ENCODE results near the gene WWOX.

WWOX gene

GRCh38 chr16:78894886-78895285 lies 795.4 kb downstream of the WWOX start:
- DNase-seq (ENCODE audit: low read depth, low spot score): no peak

DNA sequence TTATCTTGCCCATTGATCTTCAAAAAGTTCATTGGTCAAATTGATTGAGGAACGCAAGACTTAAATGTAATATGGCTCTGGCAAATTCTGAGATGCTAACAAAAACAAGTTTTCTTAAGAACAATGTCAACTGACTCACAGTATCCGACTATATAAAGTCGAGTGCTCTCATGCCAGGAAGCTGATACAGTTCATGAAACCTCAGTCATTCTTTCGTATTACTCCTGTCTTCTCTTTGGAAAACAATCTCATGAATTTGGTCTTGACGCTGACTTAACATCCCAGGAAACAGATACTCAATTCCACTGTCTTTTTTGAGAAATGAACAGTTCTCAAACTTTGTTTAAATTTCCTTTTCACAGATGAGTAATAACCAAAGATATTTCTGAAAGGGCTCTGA lies 796.2 kb downstream of the WWOX start:
- no peak for DNase-seq (ENCODE audit: low read depth, low spot score)

- no peak for DNase-seq (ENCODE audit: low read depth, low spot score)
Observed at GRCh38 chr16:78896280-78896679, 796.8 kb downstream of the WWOX start.

GRCh38 chr16:78897299-78897698 lies 797.8 kb downstream of the WWOX start:
- DNase-seq (ENCODE audit: low read depth, low spot score): no peak

- DNase-seq (ENCODE audit: low read depth, low spot score): no peak
Observed at GRCh38 chr16:78900044-78900811, 800.8 kb downstream of the WWOX start.

DNA sequence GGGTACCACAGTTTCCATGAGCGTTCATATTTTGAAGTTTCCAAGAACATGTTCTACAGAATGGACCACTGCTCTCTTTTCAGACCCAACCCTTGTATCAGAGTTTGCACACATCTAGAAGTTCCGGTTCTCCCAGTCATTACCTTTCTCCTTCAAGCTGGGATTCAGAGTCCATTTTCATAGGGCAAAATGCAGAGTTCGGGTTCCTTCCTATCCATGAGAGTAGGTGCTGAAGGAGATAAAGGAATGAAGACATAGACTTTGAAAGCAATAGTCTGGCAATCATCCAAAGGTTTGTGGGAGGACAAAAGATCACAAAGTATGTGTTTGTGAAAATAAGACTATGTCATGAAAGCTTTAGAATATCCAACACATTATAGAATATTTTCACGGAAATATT lies 801.5 kb downstream of the WWOX start:
- no peak for DNase-seq (ENCODE audit: low read depth, low spot score)

DNA sequence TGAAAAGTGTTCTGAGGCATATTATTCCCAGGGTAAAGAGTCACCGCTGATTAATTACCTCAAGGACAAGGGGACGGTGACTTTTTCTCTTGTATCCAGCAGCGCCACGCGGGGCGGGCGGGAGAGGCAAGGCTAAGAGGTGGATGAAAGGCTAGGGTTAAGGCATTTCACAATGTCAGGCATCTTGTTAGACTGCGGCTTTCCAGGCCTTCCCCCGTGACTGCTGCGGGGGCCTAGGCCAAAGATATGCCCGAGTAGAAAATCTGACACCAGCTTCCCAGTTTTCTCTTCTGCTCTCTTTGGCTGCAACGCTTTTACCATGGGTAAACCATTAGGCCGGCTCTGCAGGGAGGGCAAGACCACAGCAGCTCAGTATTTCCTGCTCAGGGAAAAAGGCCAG lies 802.9 kb downstream of the WWOX start:
- no peak for DNase-seq (ENCODE audit: low read depth, low spot score)

DNA sequence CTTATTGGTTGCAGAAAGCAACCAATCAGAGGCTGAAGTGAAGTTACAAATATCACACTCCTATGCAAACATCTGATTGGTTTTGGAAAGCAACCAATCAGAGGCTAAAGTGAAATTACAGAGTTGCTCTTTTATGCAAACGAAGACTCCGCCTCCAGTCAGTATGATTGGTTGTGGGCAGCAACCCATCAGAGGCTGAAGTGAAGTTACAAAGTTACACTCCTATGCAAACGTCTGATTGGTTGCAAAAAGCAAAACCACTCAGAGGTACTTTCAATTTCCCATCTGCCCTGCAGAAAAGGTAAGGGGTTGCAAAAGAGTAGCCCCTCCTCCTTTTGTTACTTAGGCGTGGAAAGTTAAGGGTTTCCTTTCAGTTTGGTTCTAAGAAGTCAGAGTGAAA lies 803.8 kb downstream of the WWOX start:
- no peak for DNase-seq (ENCODE audit: low read depth, low spot score)

GRCh38 chr16:78903843-78904242 lies 804.4 kb downstream of the WWOX start:
- no peak for DNase-seq (ENCODE audit: low read depth, low spot score)

DNA sequence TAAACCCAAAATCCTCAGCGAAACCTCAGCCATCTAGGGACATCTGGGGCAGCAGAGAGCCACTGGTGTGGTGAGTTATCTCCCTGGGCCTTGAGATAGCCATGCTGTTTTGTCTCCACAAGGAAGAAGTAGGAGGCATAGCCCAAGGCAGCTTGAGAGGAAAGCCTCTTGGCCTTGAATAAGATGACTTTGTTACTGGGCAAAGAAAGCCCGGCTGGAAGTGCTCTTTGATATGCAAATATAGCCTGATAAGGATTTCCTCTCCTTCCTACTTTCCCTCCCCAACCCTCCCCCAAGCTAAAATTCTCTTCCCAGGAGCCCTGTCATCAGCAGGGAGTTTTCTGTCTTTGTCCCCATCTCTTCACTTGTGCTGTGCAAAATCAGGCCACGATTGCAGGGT lies 806.7 kb downstream of the WWOX start:
- peak; percentile 61 for DNase-seq (ENCODE audit: low read depth, low spot score)

GRCh38 chr16:78909226-78909625 lies 809.8 kb downstream of the WWOX start:
- no peak for DNase-seq (ENCODE audit: low read depth, low spot score)

DNA sequence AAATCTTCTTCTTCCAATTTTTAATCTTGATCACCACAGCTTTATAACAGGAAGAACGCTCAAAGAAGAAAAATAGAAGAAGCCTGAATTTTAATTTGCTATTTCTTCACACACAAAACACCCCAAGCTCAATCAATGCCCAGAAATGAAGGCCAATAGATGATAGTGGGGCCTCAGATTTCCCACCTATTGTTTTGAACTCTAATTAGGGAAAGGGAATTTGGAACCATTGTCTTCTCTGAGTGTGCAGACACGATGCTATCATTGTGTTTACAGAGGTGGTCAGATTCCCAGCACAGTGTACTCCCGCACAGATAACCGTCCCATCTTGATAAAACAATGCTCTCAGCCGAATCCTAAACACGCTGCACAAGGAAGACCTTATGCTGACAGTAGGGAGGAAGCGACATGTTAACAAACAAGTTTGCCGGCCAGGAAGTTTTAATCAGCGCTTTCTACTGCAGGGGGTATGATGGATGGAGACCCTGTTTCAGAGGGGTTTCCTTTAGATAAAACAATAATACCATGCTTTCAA lies 816.4 kb downstream of the WWOX start:
- DNase-seq (ENCODE audit: low read depth, low spot score): no peak

GRCh38 chr16:78916928-78917545 lies 817.6 kb downstream of the WWOX start:
- DNase-seq (ENCODE audit: low read depth, low spot score): no peak

- no peak for DNase-seq (ENCODE audit: low read depth, low spot score)
Observed at GRCh38 chr16:78918805-78919305, 819.4 kb downstream of the WWOX start.

- DNase-seq (ENCODE audit: low read depth, low spot score): no peak
Observed at GRCh38 chr16:78919852-78920251, 820.4 kb downstream of the WWOX start.

DNA sequence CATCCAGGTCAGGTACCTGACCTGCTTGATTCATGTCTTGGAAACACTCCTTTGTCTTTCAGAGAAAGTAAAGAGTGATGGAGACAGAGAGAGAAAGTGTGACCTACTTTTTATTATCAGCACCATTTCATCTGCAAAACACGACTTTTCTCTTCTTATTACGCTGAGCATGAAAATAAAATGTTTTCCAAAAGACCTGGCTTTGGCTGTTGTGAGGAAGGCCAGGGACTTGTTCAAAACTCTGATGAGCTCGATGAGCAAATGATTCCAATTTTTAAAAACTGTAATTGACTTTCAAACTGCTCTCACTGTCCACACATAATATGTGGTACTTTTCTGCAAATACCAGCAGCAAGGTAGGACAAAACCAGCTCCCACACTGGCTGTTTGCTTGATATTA lies 821.2 kb downstream of the WWOX start:
- no peak for DNase-seq (ENCODE audit: low read depth, low spot score)

- DNase-seq (ENCODE audit: low read depth, low spot score): peak; percentile 7
Observed at GRCh38 chr16:78925083-78925767, 825.8 kb downstream of the WWOX start.

DNA sequence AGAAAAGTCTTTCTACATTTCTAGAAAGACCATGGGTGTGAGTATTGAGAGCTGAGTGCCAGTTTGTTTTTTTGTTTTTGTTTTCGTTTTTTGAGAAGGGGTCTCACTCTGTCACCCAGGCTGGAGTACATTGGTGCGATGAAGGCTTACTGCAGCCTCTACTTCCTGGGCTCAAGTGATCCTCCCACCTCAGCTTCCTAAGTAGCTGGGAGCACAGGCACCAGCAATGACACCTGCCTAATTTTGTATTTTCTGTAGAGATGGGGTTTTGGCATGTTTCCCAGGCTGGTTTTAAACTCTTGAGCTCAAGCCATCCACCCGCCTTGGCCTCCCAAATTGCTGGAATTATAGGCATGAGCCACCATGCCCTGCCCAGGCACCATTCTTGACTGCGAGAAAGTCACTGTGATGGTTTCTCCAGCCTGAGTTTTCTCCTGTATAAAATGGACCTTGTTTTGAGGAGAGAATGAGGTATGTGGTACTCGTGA lies 827.3 kb downstream of the WWOX start:
- no peak for DNase-seq (ENCODE audit: low read depth, low spot score)

DNA sequence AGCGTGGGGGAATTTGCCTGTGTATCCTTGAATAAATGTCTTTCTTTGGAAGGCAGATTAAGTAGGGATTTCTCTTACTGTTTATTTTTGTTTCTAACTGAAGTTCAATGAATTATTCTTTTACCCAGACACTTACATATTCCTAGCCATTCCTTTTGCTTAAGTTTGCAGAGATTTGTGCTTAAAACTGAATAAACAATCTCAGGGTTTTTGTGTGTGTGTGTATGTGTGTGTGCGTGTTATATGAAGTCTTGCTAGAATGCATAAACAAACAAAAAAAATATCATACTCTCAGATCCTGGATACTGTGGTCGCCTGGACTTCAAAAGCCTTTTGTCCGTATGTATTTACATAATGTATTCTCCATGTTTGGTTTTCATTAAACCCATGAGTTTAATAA lies 828.3 kb downstream of the WWOX start:
- no peak for DNase-seq (ENCODE audit: low read depth, low spot score)

- no peak for DNase-seq (ENCODE audit: low read depth, low spot score)
Observed at GRCh38 chr16:78929841-78930240, 830.4 kb downstream of the WWOX start.

- DNase-seq (ENCODE audit: low read depth, low spot score): no peak
Observed at GRCh38 chr16:78930561-78930960, 831.1 kb downstream of the WWOX start.

GRCh38 chr16:78931267-78931666 lies 831.8 kb downstream of the WWOX start:
- DNase-seq (ENCODE audit: low read depth, low spot score): no peak
